Smooth muscle cell (in vitro differentiated cells): ENCODE results near the gene ARNT2. TPM values are rescaled to one million over a fixed set of nuclear protein-coding genes. Genes with fewer than 3 reads are reported as not detected.

Experiments used
- DNase-seq: peaks from one replicate; lab custom pipeline; 2025; ENCODE audit not compliant: unreplicated experiment; lab: John Stamatoyannopoulos, UW
- H2AFZ ChIP-seq: fragments of 200-600 bp; sonication (generic); 2 replicates; pipeline ENCODE4 v1.6.0; 2016; ENCODE audit warnings: antibody characterized with exemption, low read depth, mild to moderate bottlenecking
- H3F3A ChIP-seq: fragments of 200-600 bp; sonication (generic); 2 replicates; pipeline ENCODE4 v1.6.0; 2017; ENCODE audit warnings: antibody characterized with exemption, low read depth
- H3K27ac ChIP-seq: fragments of 200-600 bp; sonication (generic); 2 replicates; pipeline ENCODE4 v1.5.1; 2016; ENCODE audit warnings: low read depth, mild to moderate bottlenecking
- H3K27me3 ChIP-seq: fragments of 200-600 bp; sonication (generic); 2 replicates; pipeline ENCODE4 v1.6.1; 2016; ENCODE audit warnings: low read depth, mild to moderate bottlenecking
- H3K36me3 ChIP-seq: fragments of 200-600 bp; sonication (generic); 2 replicates; pipeline ENCODE4 v1.5.1; 2016; ENCODE audit warnings: low read depth
- H3K4me1 ChIP-seq: fragments of 200-600 bp; sonication (generic); 2 replicates; pipeline ENCODE4 v1.5.1; 2016; ENCODE audit warnings: low read depth
- H3K4me2 ChIP-seq: fragments of 200-600 bp; sonication (generic); 2 replicates; pipeline ENCODE4 v1.6.0; 2016; ENCODE audit warnings: mild to moderate bottlenecking
- H3K4me3 ChIP-seq: fragments of 200-600 bp; sonication (generic); 2 replicates; pipeline ENCODE4 v1.5.1; 2016; ENCODE audit warnings: mild to moderate bottlenecking
- H3K79me2 ChIP-seq: fragments of 200-600 bp; sonication (generic); 2 replicates; pipeline ENCODE4 v1.6.0; 2016; ENCODE audit warnings: low read depth, mild to moderate bottlenecking
- H3K9ac ChIP-seq: fragments of 200-600 bp; sonication (generic); 2 replicates; pipeline ENCODE4 v1.6.0; 2016; ENCODE audit warnings: low read depth
- H3K9me3 ChIP-seq: fragments of 200-600 bp; sonication (generic); replicated peaks from 2 replicates; pipeline ENCODE4 v1.5.1; 2016; ENCODE audit warnings: low read depth
- H4K20me1 ChIP-seq: fragments of 200-600 bp; sonication (generic); 2 replicates; pipeline ENCODE4 v1.6.0; 2016; ENCODE audit warnings: low read depth
- WGBS: methylation state at CpG from one replicate; pipeline ENCODE4 v1.1.7; 2016; ENCODE audit warnings: low lambda C conversion rate; 5-methylcytosine and 5-hydroxymethylcytosine counted together
- polyA plus RNA-seq: library from polyadenylated mRNA; unstranded; fragments of >200 nt; fragmentation: Nextera tagmentation; extraction: Ambion mirVana; gene quantifications from 2 replicates; pipeline ENCODE4 v1.2.1, GENCODE V29; 2016
- total RNA-seq: library from RNA; depleted of rRNA; stranded (reverse); fragments of >200 nt; gene quantifications from 2 replicates; pipeline ENCODE4 v1.2.3, GENCODE V29; 2014
- TF ChIP-seq, protein P1 (sequence below): fragments of 200-600 bp; sonication (generic); IDR thresholded peaks from 2 replicates; pipeline ENCODE4 v1.5.1; 2017; ENCODE audit warnings: borderline replicate concordance, mild to moderate bottlenecking, antibody characterized with exemption; ENCODE audit not compliant: insufficient read depth, poor library complexity, severe bottlenecking

The ARNT2 gene
- total and polyA plus RNA-seq, 2 experiments from 2014 or later, result 0.55 to 2.8 TPM

DNA sequence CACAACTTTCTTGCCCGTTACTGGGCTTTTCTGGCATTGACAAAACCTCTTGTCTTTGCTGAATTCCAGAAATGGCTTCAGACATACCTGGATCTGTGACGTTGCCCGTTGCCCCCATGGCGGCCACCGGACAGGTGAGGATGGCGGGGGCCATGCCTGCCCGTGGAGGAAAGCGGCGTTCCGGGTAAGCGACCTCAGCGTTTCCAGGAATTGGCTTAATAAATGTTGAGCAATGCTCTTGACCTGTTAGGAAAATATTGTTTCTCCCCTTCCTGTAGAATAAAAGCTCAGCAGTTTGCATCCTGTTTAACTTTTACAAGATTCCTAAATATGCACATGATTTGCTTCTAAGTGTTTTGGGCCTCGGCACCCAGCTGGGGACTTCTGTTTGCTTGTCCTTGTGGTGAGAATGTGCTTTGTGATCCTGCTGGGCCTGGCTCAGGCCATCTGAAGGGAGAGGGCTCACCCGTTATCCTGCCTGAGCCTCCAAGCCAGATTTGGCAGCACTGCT lies 46.7 kb downstream of the ARNT2 start:
- H3K4me1 ChIP-seq, result peaks cover 9% of the 10 kb centered on the region
- H2AFZ ChIP-seq, result no peak overlapping the region
- no peaks in the 10 kb centered on the region for H4K20me1 ChIP-seq
- no peak overlapping the region for H3K4me2 ChIP-seq
- no peak overlapping the region for H3K4me3 ChIP-seq
- H3F3A ChIP-seq, result no peaks in the 10 kb centered on the region
- 89% methylated on average over 14 of the region's 14 CpGs for WGBS
- H3K79me2 ChIP-seq, result no peaks in the 10 kb centered on the region
- TF ChIP-seq, protein P1, sequence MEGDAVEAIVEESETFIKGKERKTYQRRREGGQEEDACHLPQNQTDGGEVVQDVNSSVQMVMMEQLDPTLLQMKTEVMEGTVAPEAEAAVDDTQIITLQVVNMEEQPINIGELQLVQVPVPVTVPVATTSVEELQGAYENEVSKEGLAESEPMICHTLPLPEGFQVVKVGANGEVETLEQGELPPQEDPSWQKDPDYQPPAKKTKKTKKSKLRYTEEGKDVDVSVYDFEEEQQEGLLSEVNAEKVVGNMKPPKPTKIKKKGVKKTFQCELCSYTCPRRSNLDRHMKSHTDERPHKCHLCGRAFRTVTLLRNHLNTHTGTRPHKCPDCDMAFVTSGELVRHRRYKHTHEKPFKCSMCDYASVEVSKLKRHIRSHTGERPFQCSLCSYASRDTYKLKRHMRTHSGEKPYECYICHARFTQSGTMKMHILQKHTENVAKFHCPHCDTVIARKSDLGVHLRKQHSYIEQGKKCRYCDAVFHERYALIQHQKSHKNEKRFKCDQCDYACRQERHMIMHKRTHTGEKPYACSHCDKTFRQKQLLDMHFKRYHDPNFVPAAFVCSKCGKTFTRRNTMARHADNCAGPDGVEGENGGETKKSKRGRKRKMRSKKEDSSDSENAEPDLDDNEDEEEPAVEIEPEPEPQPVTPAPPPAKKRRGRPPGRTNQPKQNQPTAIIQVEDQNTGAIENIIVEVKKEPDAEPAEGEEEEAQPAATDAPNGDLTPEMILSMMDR, result no peak
- no peaks in the 10 kb centered on the region for H3K9me3 ChIP-seq
- no peaks in the 10 kb centered on the region for H3K27me3 ChIP-seq
- no peak overlapping the region for H3K9ac ChIP-seq
- H3K27ac ChIP-seq, result no peak overlapping the region
- H3K36me3 ChIP-seq, result no peaks in the 10 kb centered on the region
- DNase-seq, result no peak

DNA sequence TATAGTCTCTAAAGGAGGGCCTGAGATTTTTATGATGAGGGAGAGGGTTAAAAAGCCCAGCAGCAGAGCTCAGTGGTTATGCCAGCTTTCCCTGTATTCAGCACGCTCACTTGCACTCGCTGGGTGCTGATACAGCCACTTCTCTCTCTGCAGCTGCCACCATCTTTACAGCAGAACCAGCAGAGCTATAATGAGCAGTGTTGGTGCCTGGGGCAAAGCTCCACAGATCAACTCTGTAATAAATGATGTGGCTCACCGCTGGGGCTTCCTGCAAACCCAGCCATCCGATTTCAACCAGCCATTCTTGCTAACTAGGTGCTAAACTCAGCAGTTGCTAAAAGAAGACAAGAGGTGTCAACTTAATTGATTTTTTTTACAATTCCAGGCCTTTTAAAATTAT lies 48.0 kb downstream of the ARNT2 start:
- H3K9me3 ChIP-seq, result no peaks in the 10 kb centered on the region
- H3F3A ChIP-seq, result no peaks in the 10 kb centered on the region
- no peaks in the 10 kb centered on the region for H3K79me2 ChIP-seq
- no peak overlapping the region for H3K9ac ChIP-seq
- TF ChIP-seq, protein P1, result no peak
- H4K20me1 ChIP-seq, result no peaks in the 10 kb centered on the region
- no peak for DNase-seq
- no peak overlapping the region for H3K4me2 ChIP-seq
- 76% methylated on average over 4 of the region's 4 CpGs for WGBS
- H3K4me1 ChIP-seq, result peaks cover 9% of the 10 kb centered on the region
- no peaks in the 10 kb centered on the region for H3K36me3 ChIP-seq
- H3K27me3 ChIP-seq, result no peaks in the 10 kb centered on the region
- no peak overlapping the region for H2AFZ ChIP-seq
- H3K4me3 ChIP-seq, result no peak overlapping the region
- no peak overlapping the region for H3K27ac ChIP-seq

DNA sequence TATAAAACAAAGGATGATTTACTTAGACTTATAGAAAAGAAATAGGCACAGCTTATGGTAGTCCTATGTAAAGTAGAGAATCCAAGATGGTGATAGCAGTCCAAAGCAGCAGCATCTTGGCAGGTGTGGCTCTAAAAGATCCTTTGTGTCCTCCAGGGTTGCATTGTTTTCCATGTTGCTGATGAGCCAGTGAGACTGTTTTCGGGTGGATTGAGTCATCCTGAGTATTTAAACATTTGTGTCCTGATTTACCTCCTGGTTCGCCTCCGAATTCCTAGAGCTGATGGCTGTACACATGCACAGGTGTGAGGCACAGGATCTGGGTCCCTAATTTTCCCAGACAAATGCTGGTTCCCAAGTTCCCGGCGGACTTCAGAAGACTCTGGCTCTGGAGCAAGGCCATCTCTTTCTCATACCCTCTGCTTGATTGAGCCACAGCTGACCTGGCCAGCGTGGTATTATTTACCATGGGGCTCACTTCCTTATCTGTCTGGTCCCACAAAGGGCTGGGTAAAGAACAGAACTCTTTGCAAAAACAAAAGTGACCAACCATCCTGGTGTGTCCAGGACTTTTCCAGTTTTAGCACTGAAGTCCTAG lies 51.0 kb downstream of the ARNT2 start:
- no peak overlapping the region for H3K27ac ChIP-seq
- no peak overlapping the region for H2AFZ ChIP-seq
- no peaks in the 10 kb centered on the region for H3K79me2 ChIP-seq
- DNase-seq, result no peak
- TF ChIP-seq, protein P1, result no peak
- no peak overlapping the region for H3K4me3 ChIP-seq
- no peaks in the 10 kb centered on the region for H3K36me3 ChIP-seq
- H3K4me2 ChIP-seq, result peak overlapping the region; percentile 56
- no peak overlapping the region for H3K9ac ChIP-seq
- H4K20me1 ChIP-seq, result no peaks in the 10 kb centered on the region
- 76% methylated on average over 6 of the region's 6 CpGs for WGBS
- H3F3A ChIP-seq, result no peaks in the 10 kb centered on the region
- H3K9me3 ChIP-seq, result no peaks in the 10 kb centered on the region
- H3K4me1 ChIP-seq, result peaks cover 14% of the 10 kb centered on the region
- H3K27me3 ChIP-seq, result no peaks in the 10 kb centered on the region
